Measurements from ENCODE around the gene TAL1.

Gene TAL1

GRCh38 chr1:47229031-47229885, 2.8 kb downstream of the TAL1 start:
- no peak for DNase-seq

GRCh38 chr1:47228644-47229030, 3.4 kb downstream of the TAL1 start:
- DNase-seq = no peak

- DNase-seq = no peak
Measured at GRCh38 chr1:47227341-47228232, 4.4 kb downstream of the TAL1 start.

- DNase-seq = no peak
Measured at GRCh38 chr1:47226839-47227215, 5.2 kb downstream of the TAL1 start.

- DNase-seq = no peak
Measured at GRCh38 chr1:47226121-47226838, 5.7 kb downstream of the TAL1 start.

GRCh38 chr1:47225430-47226100, 6.5 kb downstream of the TAL1 start:
- DNase-seq = no peak

- DNase-seq = no peak
Measured at GRCh38 chr1:47224676-47225399, 7.2 kb downstream of the TAL1 start.

GRCh38 chr1:47223921-47224675, 7.9 kb downstream of the TAL1 start:
- no peak for DNase-seq

- no peak for DNase-seq
Measured at GRCh38 chr1:47223174-47223920, 8.7 kb downstream of the TAL1 start.

GRCh38 chr1:47222476-47222875, 9.5 kb downstream of the TAL1 start:
- DNase-seq = no peak

GRCh38 chr1:47219590-47220220, 12.3 kb downstream of the TAL1 start:
- no peak for DNase-seq

GRCh38 chr1:47219001-47219400, 13.0 kb downstream of the TAL1 start:
- DNase-seq = no peak

- DNase-seq = no peak
Measured at GRCh38 chr1:47216278-47217059, 15.6 kb downstream of the TAL1 start.

GRCh38 chr1:47215713-47216112, 16.3 kb downstream of the TAL1 start:
- no peak for DNase-seq

GRCh38 chr1:47214549-47214948, 17.5 kb downstream of the TAL1 start:
- no peak for DNase-seq

- no peak for DNase-seq
Measured at GRCh38 chr1:47213230-47213963, 18.6 kb downstream of the TAL1 start.

GRCh38 chr1:47212636-47213229, 19.3 kb downstream of the TAL1 start:
- no peak for DNase-seq

GRCh38 chr1:47211796-47212269, 20.2 kb downstream of the TAL1 start:
- DNase-seq = no peak
